Prostate gland (tissue), 2 donors: ENCODE results near the gene ANKRD11. TPM values are rescaled to one million over a fixed set of nuclear protein-coding genes. Genes with fewer than 3 reads are reported as not detected.

ENCODE experiments used
- DNase-seq: peaks from one replicate; pipeline ENCODE4 v3.0.0-alpha.2; 2019; ENCODE audit warnings: low spot score
- H3K27ac ChIP-seq, 2 donors: fragments of 200-600 bp; sonication (generic); 2 replicates each; pipeline ENCODE4 v1.5.1; 2017 to 2019
- H3K27me3 ChIP-seq: fragments of 200-600 bp; sonication (generic); replicated peaks from 2 replicates; pipeline ENCODE4 v1.5.1; 2019; ENCODE audit not compliant: insufficient read depth
- H3K36me3 ChIP-seq, 2 donors: fragments of 200-600 bp; sonication (generic); 1 replicate in 1 of 2; 2 replicates in 1 of 2; pipeline versions ENCODE4 v1.5.1 to v1.8.1; 2017 to 2019
- H3K4me1 ChIP-seq: fragments of 200-600 bp; sonication (generic); replicated peaks from 2 replicates; pipeline ENCODE4 v1.5.1; 2019
- H3K4me3 ChIP-seq, 2 donors: fragments of 200-600 bp; sonication (generic); 2 replicates each; pipeline ENCODE4 v1.5.1; 2017 to 2019
- H3K9me3 ChIP-seq: fragments of 200-600 bp; sonication (generic); 2 replicates; pipeline ENCODE4 v1.5.1; 2017
- POLR2A ChIP-seq: fragments of 450-650 bp; IDR thresholded peaks from one replicate; pipeline ENCODE4 v1.6.1; 2016; ENCODE audit warnings: antibody characterized with exemption, mild to moderate bottlenecking
- POLR2AphosphoS5 ChIP-seq: sonication (generic); formaldehyde crosslinking; IDR thresholded peaks from one replicate; pipeline ENCODE4 v1.6.1; 2017; ENCODE audit warnings: antibody characterized with exemption
- WGBS: methylation state at CpG from one replicate; pipeline ENCODE4 v1.1.5; 2018; 5-methylcytosine and 5-hydroxymethylcytosine counted together
- intact Hi-C: fragments of 100-400 bp; cut with DNase I; formaldehyde crosslinking; loops from one replicate; pipeline ENCODE4 v1.14.2; 2022
- total RNA-seq, 2 donors: library from RNA; depleted of rRNA; stranded (reverse); fragments of >200 nt; gene quantifications; one replicate each; pipeline ENCODE4 v1.1.0, GENCODE V29; 2016
- TF ChIP-seq, protein P1 (sequence below), 4 experiments: fragments of 200-600 bp in 2 of 4; fragments of 450-650 bp in 2 of 4; sonication (generic) in 2 of 4; IDR thresholded peaks; 1 replicate in 3 of 4; 2 replicates in 1 of 4; pipeline ENCODE4 v1.5.1; 2016 to 2019; ENCODE audit warnings: antibody characterized with exemption in 4 of 4, mild to moderate bottlenecking in 2 of 4, moderate library complexity in 2 of 4

ANKRD11 gene
- total RNA-seq, 2 donors from 2014 or later, result 66.2 to 143 TPM

DNA sequence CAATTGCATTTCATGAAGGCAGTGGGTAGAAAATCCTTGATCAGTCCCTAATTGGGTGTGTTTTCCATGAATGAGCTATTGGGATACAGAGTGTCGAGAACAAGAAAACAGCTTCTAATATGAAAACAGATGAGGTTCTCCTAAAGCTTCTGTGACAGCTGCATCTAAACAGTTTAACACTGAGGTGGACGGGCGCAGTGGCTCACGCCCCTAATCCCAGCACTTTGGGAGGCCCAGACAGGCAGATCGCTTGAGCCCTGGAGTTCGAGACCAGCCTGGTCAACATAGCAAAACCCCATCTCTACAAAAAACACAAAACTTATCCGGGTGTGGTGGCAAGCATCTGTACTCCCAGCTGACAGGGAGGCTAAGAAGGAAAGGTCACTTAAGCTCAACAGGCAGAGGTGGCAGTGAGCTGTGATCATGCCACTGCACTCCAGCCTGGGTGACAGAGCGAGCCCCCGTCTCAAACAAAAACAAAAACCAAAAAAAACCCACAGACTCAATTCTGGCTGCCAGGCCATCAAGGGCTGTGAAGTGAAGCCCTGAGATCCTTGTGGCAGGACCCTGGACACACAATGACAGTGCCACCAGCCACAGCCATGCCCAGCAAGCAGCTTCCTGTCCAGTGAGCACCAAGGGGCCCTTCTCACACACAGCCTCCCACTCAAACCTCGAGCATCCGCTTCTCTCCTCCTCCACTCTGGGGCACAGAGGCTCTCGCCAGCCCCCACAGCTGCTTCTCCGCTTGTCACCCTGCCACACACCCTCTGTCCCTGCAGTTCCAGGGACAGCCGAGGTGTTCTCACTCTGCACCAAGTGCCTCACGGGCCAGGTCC lies 44.0 kb downstream of the ANKRD11 start:
- no peaks in the 10 kb centered on the region for H3K27me3 ChIP-seq
- no peak overlapping the region for H3K4me3 ChIP-seq
- TF ChIP-seq POLR2AphosphoS5 (no peak), POLR2A (no peak)
- TF ChIP-seq, protein P1, sequence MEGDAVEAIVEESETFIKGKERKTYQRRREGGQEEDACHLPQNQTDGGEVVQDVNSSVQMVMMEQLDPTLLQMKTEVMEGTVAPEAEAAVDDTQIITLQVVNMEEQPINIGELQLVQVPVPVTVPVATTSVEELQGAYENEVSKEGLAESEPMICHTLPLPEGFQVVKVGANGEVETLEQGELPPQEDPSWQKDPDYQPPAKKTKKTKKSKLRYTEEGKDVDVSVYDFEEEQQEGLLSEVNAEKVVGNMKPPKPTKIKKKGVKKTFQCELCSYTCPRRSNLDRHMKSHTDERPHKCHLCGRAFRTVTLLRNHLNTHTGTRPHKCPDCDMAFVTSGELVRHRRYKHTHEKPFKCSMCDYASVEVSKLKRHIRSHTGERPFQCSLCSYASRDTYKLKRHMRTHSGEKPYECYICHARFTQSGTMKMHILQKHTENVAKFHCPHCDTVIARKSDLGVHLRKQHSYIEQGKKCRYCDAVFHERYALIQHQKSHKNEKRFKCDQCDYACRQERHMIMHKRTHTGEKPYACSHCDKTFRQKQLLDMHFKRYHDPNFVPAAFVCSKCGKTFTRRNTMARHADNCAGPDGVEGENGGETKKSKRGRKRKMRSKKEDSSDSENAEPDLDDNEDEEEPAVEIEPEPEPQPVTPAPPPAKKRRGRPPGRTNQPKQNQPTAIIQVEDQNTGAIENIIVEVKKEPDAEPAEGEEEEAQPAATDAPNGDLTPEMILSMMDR (IDR thresholded peaks at IDR 0.05), result no peak
- DNase-seq, result no peak
- no peak overlapping the region for H3K27ac ChIP-seq
- peaks cover 32% of the 10 kb centered on the region for H3K4me1 ChIP-seq
- intact Hi-C loops, result loop anchor here (10.0 kb wide), 1 partner anchor 52 kb away; no protein-coding TSS in a partner anchor
- 69% methylated on average over 15 of the region's 15 CpGs for WGBS
- no peaks in the 10 kb centered on the region for H3K36me3 ChIP-seq
- no peaks in the 10 kb centered on the region for H3K9me3 ChIP-seq

- Histone ChIP-seq H3K4me3 (no peak overlapping the region), H3K36me3 (no peaks in the 10 kb centered on the region), H3K9me3 (no peaks in the 10 kb centered on the region), H3K4me1 (peaks cover 32% of the 10 kb centered on the region), H3K27me3 (no peaks in the 10 kb centered on the region), H3K27ac (peak overlapping the region in 1 of 2 donors; percentile 28)
- 83% methylated on average over 5 of the region's 5 CpGs for WGBS
- intact Hi-C loops, result loop anchor here (10.0 kb wide), 1 partner anchor 50 kb away; no protein-coding TSS in a partner anchor
- no peak for DNase-seq
- no peak for TF ChIP-seq POLR2AphosphoS5
- TF ChIP-seq, protein P1 (IDR thresholded peaks at IDR 0.05), result no peak
- TF ChIP-seq POLR2A, result no peak
These were observed 45.2 kb downstream of the ANKRD11 start for GRCh38 chr16:89445166-89445565.

- Histone ChIP-seq H3K36me3 (no peaks in the 10 kb centered on the region), H3K27me3 (no peaks in the 10 kb centered on the region), H3K9me3 (no peaks in the 10 kb centered on the region), H3K27ac (peak overlapping the region in 1 of 2 donors; percentile 28), H3K4me1 (peaks cover 32% of the 10 kb centered on the region), H3K4me3 (no peak overlapping the region)
- no peak for DNase-seq
- TF ChIP-seq POLR2A, result no peak
- TF ChIP-seq, protein P1 (IDR thresholded peaks at IDR 0.05), result no peak
- TF ChIP-seq POLR2AphosphoS5, result no peak
- intact Hi-C loops, result loop anchor here (5.0 to 10.0 kb wide), 2 partner anchors 50 to 63 kb away; partner anchors contain the start of gene SPG7
- 36% methylated on average over 3 of the region's 3 CpGs for WGBS
These were observed 45.6 kb downstream of the ANKRD11 start for GRCh38 chr16:89444728-89445127.

- no peak overlapping the region for H3K4me3 ChIP-seq
- DNase-seq, result no peak
- H3K36me3 ChIP-seq, result no peaks in the 10 kb centered on the region
- intact Hi-C loops, result loop anchor here (5.0 to 10.0 kb wide), 2 partner anchors 49 to 63 kb away; partner anchors contain the start of gene SPG7
- TF ChIP-seq POLR2AphosphoS5 (no peak), POLR2A (no peak)
- TF ChIP-seq, protein P1 (IDR thresholded peaks at IDR 0.05), result no peak
- WGBS, result 29% methylated on average over 8 of the region's 8 CpGs
- H3K27me3 ChIP-seq, result no peaks in the 10 kb centered on the region
- H3K9me3 ChIP-seq, result no peaks in the 10 kb centered on the region
- peaks cover 32% of the 10 kb centered on the region for H3K4me1 ChIP-seq
- H3K27ac ChIP-seq, result peak overlapping the region in 1 of 2 donors; percentile 28
These were observed 46.1 kb downstream of the ANKRD11 start for GRCh38 chr16:89444151-89444723.
